H1 (cell line): ENCODE results near the gene CDCA4. TPM values are rescaled to one million over a fixed set of nuclear protein-coding genes. Genes with fewer than 3 reads are reported as not detected.

ENCODE experiments used
- CTCF ChIA-PET: fragments of 300-600 bp; sonication (Branson Sonifier 250); formaldehyde crosslinking; loops from one replicate; lab custom pipeline; 2021; ENCODE audit not compliant: partially characterized antibody; lab: Charles Lee
- POLR2A ChIA-PET: fragments of 300-600 bp; sonication (Branson Sonifier 250); formaldehyde crosslinking; loops from one replicate; lab custom pipeline; 2021; ENCODE audit warnings: inconsistent platforms; ENCODE audit not compliant: partially characterized antibody; lab: Charles Lee
- DNase-seq, 2 experiments: peaks; one replicate each; pipeline versions ENCODE4 v3.0.0 to v3.0.0-alpha.2; 2010 to 2022; ENCODE audit warnings: low spot score in 2 of 2, low read depth in 1 of 2, mixed read lengths in 1 of 2
- FAIRE-seq: peaks from 2 replicates; lab custom pipeline; 2011; peaks lifted over from hg19 to GRCh38; lab: Jason Lieb, UNC
- H2AFZ ChIP-seq: 2 replicates; pipeline ENCODE4 v1.8.1; 2012; ENCODE audit warnings: low read length, inconsistent platforms
- H2AK5ac ChIP-seq: 2 replicates; pipeline ENCODE4 v1.6.1; 2013; ENCODE audit warnings: low read depth, low read length
- H2BK120ac ChIP-seq: replicated peaks from 2 replicates; pipeline ENCODE3; 2013; ENCODE audit warnings: low read depth, low read length, inconsistent platforms
- H2BK12ac ChIP-seq: 2 replicates; pipeline ENCODE4 v1.6.1; 2013; ENCODE audit warnings: low read depth, low read length
- H2BK15ac ChIP-seq: 2 replicates; pipeline ENCODE4 v1.6.1; 2013; ENCODE audit warnings: low read length
- H2BK20ac ChIP-seq: 2 replicates; pipeline ENCODE4 v1.6.1; 2013; ENCODE audit warnings: low read length
- H2BK5ac ChIP-seq: 2 replicates; pipeline ENCODE4 v1.6.1; 2013; ENCODE audit warnings: low read depth, low read length
- H3K14ac ChIP-seq: 2 replicates; pipeline ENCODE4 v1.6.1; 2013; ENCODE audit warnings: inconsistent platforms; ENCODE audit not compliant: insufficient read length
- H3K18ac ChIP-seq: 2 replicates; pipeline ENCODE4 v1.6.1; 2013; ENCODE audit warnings: low read length; ENCODE audit errors: extremely low read depth
- H3K23ac ChIP-seq: 2 replicates; pipeline ENCODE4 v1.6.1; 2013; ENCODE audit warnings: inconsistent platforms; ENCODE audit not compliant: insufficient read length
- H3K23me2 ChIP-seq: 2 replicates; pipeline ENCODE4 v1.6.1; 2013; ENCODE audit warnings: low read depth, low read length
- H3K27ac ChIP-seq: 2 replicates; pipeline ENCODE4 v1.6.1; 2011; ENCODE audit warnings: low read depth, low read length, inconsistent platforms
- H3K27me3 ChIP-seq, 4 experiments: replicated peaks in 1 of 4; 1 replicate in 1 of 4; 2 replicates in 3 of 4; pipeline versions ENCODE4 v1.6.1 to v1.8.1; 2011 to 2013; ENCODE audit warnings: low read length in 3 of 4, mild to moderate bottlenecking in 3 of 4, inconsistent platforms in 2 of 4, mixed read lengths in 2 of 4, moderate library complexity in 1 of 4; ENCODE audit not compliant: control insufficient read depth in 3 of 4, insufficient read depth in 3 of 4; ENCODE audit errors: extremely low read depth in 1 of 4
- H3K36me3 ChIP-seq, 4 experiments: 2 replicates each; pipeline versions ENCODE4 v1.6.1 to v1.8.1; 2011 to 2013; ENCODE audit warnings: mild to moderate bottlenecking in 4 of 4, low read length in 3 of 4, moderate library complexity in 2 of 4, control low read depth in 1 of 4, inconsistent platforms in 1 of 4; ENCODE audit not compliant: insufficient read depth in 4 of 4, control insufficient read depth in 2 of 4
- H3K4ac ChIP-seq: replicated peaks from 2 replicates; pipeline ENCODE3; 2013; ENCODE audit warnings: low read length, low read depth, mixed read lengths, inconsistent platforms; ENCODE audit not compliant: insufficient read length
- H3K4me1 ChIP-seq, 4 experiments: replicated peaks in 1 of 4; 1 replicate in 1 of 4; 2 replicates in 3 of 4; pipeline versions ENCODE4 v1.6.1 to v1.8.1; 2011 to 2013; ENCODE audit warnings: low read length in 3 of 4, inconsistent platforms in 2 of 4, mixed read lengths in 1 of 4; ENCODE audit not compliant: insufficient read depth in 4 of 4, control insufficient read depth in 3 of 4
- H3K4me2 ChIP-seq, 2 experiments: 2 replicates each; pipeline versions ENCODE4 v1.6.1 to v1.8.1; 2011 to 2013; ENCODE audit warnings: low read depth in 2 of 2, low read length in 2 of 2, control low read depth in 1 of 2, inconsistent platforms in 1 of 2, mild to moderate bottlenecking in 1 of 2; ENCODE audit not compliant: insufficient read depth in 1 of 2
- H3K4me3 ChIP-seq, 4 experiments: fragments of 200-600, 300-600 bp in 1 of 4; sonication (generic), shearing (Covaris generic), sonication (Bioruptor Twin) in 1 of 4; 2 replicates each; pipeline versions ENCODE4 v1.5.1 to v1.8.1; 2011 to 2016; ENCODE audit warnings: low read length in 4 of 4, low read depth in 3 of 4, control low read depth in 2 of 4, inconsistent platforms in 2 of 4, mild to moderate bottlenecking in 2 of 4, mixed read lengths in 1 of 4, moderate library complexity in 1 of 4; ENCODE audit not compliant: insufficient read depth in 2 of 4; ENCODE audit errors: extremely low read depth in 1 of 4
- H3K56ac ChIP-seq: replicated peaks from 2 replicates; pipeline ENCODE3; 2013; ENCODE audit warnings: low read depth, mild to moderate bottlenecking, mixed read lengths, low read length, inconsistent platforms; ENCODE audit not compliant: insufficient read length
- H3K79me1 ChIP-seq: 2 replicates; pipeline ENCODE4 v1.6.1; 2013; ENCODE audit warnings: low read depth, low read length, control low read depth
- H3K79me2 ChIP-seq, 2 experiments: 2 replicates each; pipeline versions ENCODE4 v1.6.1 to v1.8.1; 2012 to 2013; ENCODE audit warnings: low read length in 2 of 2, mild to moderate bottlenecking in 2 of 2, inconsistent platforms in 1 of 2; ENCODE audit not compliant: insufficient read depth in 2 of 2, control insufficient read depth in 1 of 2
- H3K9ac ChIP-seq, 4 experiments: replicated peaks in 1 of 4; 1 replicate in 1 of 4; 2 replicates in 3 of 4; pipeline versions ENCODE4 v1.6.1 to v1.8.1; 2011 to 2013; ENCODE audit warnings: low read depth in 3 of 4, low read length in 3 of 4, control low read depth in 2 of 4, mild to moderate bottlenecking in 2 of 4, moderate library complexity in 2 of 4, inconsistent platforms in 1 of 4; ENCODE audit errors: extremely low read depth in 1 of 4
- H3K9me3 ChIP-seq, 2 experiments: 2 replicates each; pipeline versions ENCODE4 v1.6.1 to v1.8.1; 2012 to 2013; ENCODE audit warnings: mild to moderate bottlenecking in 2 of 2, moderate library complexity in 2 of 2, control low read depth in 1 of 2, inconsistent platforms in 1 of 2, low read depth in 1 of 2, low read length in 1 of 2, mixed read lengths in 1 of 2; ENCODE audit not compliant: insufficient read depth in 2 of 2
- H4K20me1 ChIP-seq, 2 experiments: replicated peaks in 1 of 2; 2 replicates each; pipeline versions ENCODE3 to v1.8.1; 2011 to 2013; ENCODE audit warnings: inconsistent platforms in 2 of 2, low read length in 2 of 2, mild to moderate bottlenecking in 1 of 2; ENCODE audit not compliant: insufficient read depth in 2 of 2, control insufficient read depth in 1 of 2
- H4K5ac ChIP-seq: 2 replicates; pipeline ENCODE4 v1.6.1; 2013; ENCODE audit warnings: low read length, low read depth, mixed read lengths, inconsistent platforms; ENCODE audit not compliant: insufficient read length
- H4K8ac ChIP-seq: 2 replicates; pipeline ENCODE4 v1.8.0; 2013; ENCODE audit warnings: mild to moderate bottlenecking, moderate library complexity, low read length, inconsistent platforms; ENCODE audit not compliant: insufficient read depth; ENCODE audit errors: extremely low read depth
- H4K91ac ChIP-seq: replicated peaks from 2 replicates; pipeline ENCODE3; 2013; ENCODE audit warnings: low read length, mixed read lengths, inconsistent platforms; ENCODE audit not compliant: insufficient read length
- ASH2L ChIP-seq: fragments of 200-600, 300-600 bp; sonication (generic); IDR thresholded peaks from one replicate; pipeline ENCODE4 v1.7.1; 2017; ENCODE audit warnings: low read length
- CTBP2 ChIP-seq: IDR thresholded peaks from 2 replicates; pipeline ENCODE4 v1.7.0; 2011; ENCODE audit warnings: borderline replicate concordance, mild to moderate bottlenecking, moderate library complexity, mixed read lengths, low read length; ENCODE audit not compliant: insufficient read depth, insufficient read length
- GABPA ChIP-seq: IDR thresholded peaks from 2 replicates; pipeline ENCODE4 v1.6.1; 2011; ENCODE audit warnings: mild to moderate bottlenecking, low read length, moderate library complexity, borderline replicate concordance; ENCODE audit not compliant: insufficient read depth
- HDAC6 ChIP-seq: IDR thresholded peaks from one replicate; pipeline ENCODE4 v1.7.1; 2012; ENCODE audit warnings: low read depth, mild to moderate bottlenecking, inconsistent platforms, low read length, moderate library complexity
- JUND ChIP-seq: IDR thresholded peaks from 2 replicates; pipeline ENCODE4 v1.6.1; 2011; ENCODE audit warnings: mild to moderate bottlenecking, improper control_type of control experiment, low read length
- KDM4A ChIP-seq: IDR thresholded peaks from one replicate; pipeline ENCODE4 v1.7.1; 2012; ENCODE audit warnings: low read depth, mild to moderate bottlenecking, moderate library complexity, low read length, inconsistent platforms; ENCODE audit not compliant: severe bottlenecking
- KDM5A ChIP-seq: fragments of 200-600 bp; IDR thresholded peaks from 2 replicates; pipeline ENCODE4 v1.7.1; 2012; ENCODE audit warnings: mild to moderate bottlenecking, low read length, inconsistent platforms, mixed read lengths
- MAFK ChIP-seq: IDR thresholded peaks from 2 replicates; pipeline ENCODE4 v1.6.1; 2012; ENCODE audit warnings: low read depth, mild to moderate bottlenecking, improper control_type of control experiment, low read length
- PHF8 ChIP-seq: fragments of 200-600 bp; sonication (generic); conservative IDR thresholded peaks from 2 replicates; pipeline ENCODE4 v1.7.1; 2012; ENCODE audit warnings: low read depth, mild to moderate bottlenecking, inconsistent platforms, low read length, moderate library complexity
- RXRA ChIP-seq: IDR thresholded peaks from 2 replicates; pipeline ENCODE4 v1.6.1; 2011; ENCODE audit warnings: low read depth, mild to moderate bottlenecking, low read length, moderate library complexity; ENCODE audit not compliant: insufficient read depth
- SIRT6 ChIP-seq: IDR thresholded peaks from one replicate; pipeline ENCODE4 v1.7.1; 2012; ENCODE audit warnings: low read length, inconsistent platforms
- WGBS, 2 experiments: shearing (Covaris generic) in 1 of 2; methylation state at CpG; one replicate each; pipeline versions ENCODE4 v1.1.6 to v1.1.7; 2013 to 2015; ENCODE audit warnings: low lambda C conversion rate in 2 of 2, mixed read lengths in 2 of 2, inconsistent platforms in 1 of 2, low coverage in 1 of 2, missing lambda C conversion rate in 1 of 2; ENCODE audit not compliant: insufficient replicate concordance in 2 of 2, insufficient coverage in 1 of 2, insufficient read length in 1 of 2; ENCODE audit errors: extremely low coverage in 1 of 2, missing lambda C conversion rate in 1 of 2; 5-methylcytosine and 5-hydroxymethylcytosine counted together
- polyA plus RNA-seq, 7 experiments: library from polyadenylated mRNA; depleted of rRNA in 3 of 7; stranded (reverse) in 5 of 7; unstranded in 2 of 7; fragments of >200 nt in 5 of 7; fragments of 200-250 nt in 2 of 7; gene quantifications; 1 replicate in 5 of 7; 2 replicates in 1 of 7; 4 replicates in 1 of 7; pipeline versions ENCODE4 v1.2.1 to v1.2.3, GENCODE V29; 2011 to 2013; ENCODE audit warnings: missing spikeins in 2 of 7, mixed read lengths in 2 of 7
- total RNA-seq: library from RNA; stranded (reverse); fragmentation: NEBNext Ultra II Directional; extraction: Animal tissue kit (Norgen Biotek cat#: 25700); gene quantifications from 2 replicates; pipeline ENCODE4 v1.2.1, GENCODE V29; 2021
- TF ChIP-seq, protein P1 (sequence below): IDR thresholded peaks from 2 replicates; pipeline ENCODE4 v1.6.1; 2012; ENCODE audit warnings: inconsistent platforms

CDCA4 gene
- total and polyA plus RNA-seq, 2 of the 8 experiments (the other 6 are each of a cell fraction or from before 2014, with no cell fraction given): 49.9 to 62.4 TPM

DNA sequence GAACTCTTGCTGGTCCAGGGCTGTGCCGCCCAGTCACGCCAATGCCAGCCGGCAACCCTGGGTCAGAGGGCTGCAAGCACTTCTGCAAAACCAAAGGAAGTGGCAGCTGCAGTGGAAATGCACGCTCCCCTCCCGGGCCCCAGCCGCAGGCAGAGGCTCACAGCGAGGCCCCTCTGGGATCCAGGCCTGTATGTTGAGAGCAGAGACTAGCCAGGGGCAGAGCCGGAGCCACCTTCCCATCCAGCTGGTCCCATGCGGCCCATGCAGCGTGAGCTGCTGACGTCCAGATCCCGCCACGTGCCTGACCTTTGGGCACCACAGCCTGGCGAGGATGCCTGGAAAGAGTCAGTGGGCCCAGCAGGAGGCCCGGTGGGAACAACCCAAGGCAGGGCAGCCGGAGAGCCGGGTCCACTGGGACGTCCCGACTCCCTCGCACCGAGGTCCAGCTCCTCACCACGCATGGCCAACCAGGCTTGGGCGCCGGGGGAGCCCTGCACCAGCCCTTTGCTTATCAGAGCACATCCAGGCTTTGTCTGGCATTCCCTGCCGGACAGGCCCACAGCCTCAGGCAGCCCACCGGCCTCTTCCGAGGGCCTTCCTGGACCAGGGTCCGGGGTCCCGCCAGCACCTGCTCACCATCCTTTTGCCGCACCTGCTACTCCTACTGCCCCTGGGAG is 40.0 kb upstream of the CDCA4 start:
- no peak overlapping the region for H3K18ac ChIP-seq
- H3K4ac ChIP-seq: no peak overlapping the region
- H2BK120ac ChIP-seq: no peak overlapping the region
- H4K5ac ChIP-seq: no peak overlapping the region
- no peak overlapping the region for H2AFZ ChIP-seq
- peaks cover 2% of the 10 kb centered on the region; the same call in 1 of the 2 replicates for H3K23me2 ChIP-seq
- peak overlapping the region; percentile 60; the same call in 1 of the 2 replicates for H2BK12ac ChIP-seq
- H2BK15ac ChIP-seq: peak overlapping the region; percentile 29; the same call in 1 of the 2 replicates
- WGBS, 2 experiments: 92% methylated on average over 30 of the region's 30 CpGs; no CpG with 5 or more reads in 1 of the 2 experiments
- no peaks in the 10 kb centered on the region for H3K79me1 ChIP-seq
- no peak overlapping the region for H3K27ac ChIP-seq
- H2BK20ac ChIP-seq: no peak overlapping the region
- no peak overlapping the region for H3K9ac ChIP-seq
- H3K14ac ChIP-seq: no peak overlapping the region
- no peak overlapping the region for H4K91ac ChIP-seq
- no peak overlapping the region for H3K4me2 ChIP-seq
- H3K9me3 ChIP-seq: no peaks in the 10 kb centered on the region
- H3K36me3 ChIP-seq: no peaks in the 10 kb centered on the region
- no peak overlapping the region for H3K4me3 ChIP-seq
- H2BK5ac ChIP-seq: no peak overlapping the region
- peaks cover 0 to 1% of the 10 kb centered on the region in 2 experiments for H4K20me1 ChIP-seq
- FAIRE-seq: no peak
- H4K8ac ChIP-seq: no peak overlapping the region; the same call in 1 of the 2 replicates
- ChIA-PET POLR2A (interaction anchor here (1.6 kb wide), 1 partner anchor 40 kb away, joined by 4 read pairs; the partner anchor contains the start of gene CDCA4), CTCF (interaction anchor here (0.7 to 5.9 kb wide), 5 partner anchors 15 to 339 kb away, joined by 3 to 30 read pairs (median 3); no protein-coding TSS in a partner anchor)
- no peaks in the 10 kb centered on the region for H3K79me2 ChIP-seq
- no peak for DNase-seq
- peaks cover 0 to 14% (median 10%) of the 10 kb centered on the region in 4 experiments; a peak in 4 of 7 replicates for H3K27me3 ChIP-seq
- H3K56ac ChIP-seq: no peak overlapping the region
- H3K4me1 ChIP-seq: peaks cover 0 to 15% (median 11%) of the 10 kb centered on the region in 4 experiments; a peak in 5 of 7 replicates
- H2AK5ac ChIP-seq: no peak overlapping the region
- no peak overlapping the region for H3K23ac ChIP-seq
- TF ChIP-seq, protein P1, sequence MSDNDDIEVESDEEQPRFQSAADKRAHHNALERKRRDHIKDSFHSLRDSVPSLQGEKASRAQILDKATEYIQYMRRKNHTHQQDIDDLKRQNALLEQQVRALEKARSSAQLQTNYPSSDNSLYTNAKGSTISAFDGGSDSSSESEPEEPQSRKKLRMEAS: no peak
- no peak for TF ChIP-seq GABPA
- TF ChIP-seq SIRT6: no peak
- no peak for TF ChIP-seq PHF8
- no peak for TF ChIP-seq HDAC6
- no peak for TF ChIP-seq ASH2L
- no peak for TF ChIP-seq JUND
- no peak for TF ChIP-seq MAFK
- no peak for TF ChIP-seq KDM4A
- TF ChIP-seq CTBP2: no peak
- no peak for TF ChIP-seq KDM5A
- no peak for TF ChIP-seq RXRA
